HG03439 (cell line): ENCODE results near the gene PSMD5.
A peak's percentile ranks its signal among the peaks of the same experiment; 100 is the strongest.

Experiments used
- ATAC-seq: cut with Tn5 transposase; IDR thresholded peaks from one replicate; pipeline ENCODE4 v1.9.1; 2021; ENCODE audit warnings: mild to moderate bottlenecking, moderate library complexity; ENCODE audit not compliant: unreplicated experiment

Gene PSMD5

GRCh38 chr9:120875195-120875565 lies 32.5 kb upstream of the PSMD5 start:
- no peak for ATAC-seq

- no peak for ATAC-seq
These were observed 31.8 kb upstream of the PSMD5 start for GRCh38 chr9:120874226-120875194.

- ATAC-seq = no peak
These were observed 30.8 kb upstream of the PSMD5 start for GRCh38 chr9:120873512-120873911.

GRCh38 chr9:120872791-120873502 lies 30.2 kb upstream of the PSMD5 start:
- no peak for ATAC-seq

GRCh38 chr9:120870206-120870605 lies 27.5 kb upstream of the PSMD5 start:
- ATAC-seq = no peak

GRCh38 chr9:120869726-120870125 lies 27.0 kb upstream of the PSMD5 start:
- ATAC-seq = no peak

- ATAC-seq = no peak
These were observed 26.6 kb upstream of the PSMD5 start for GRCh38 chr9:120869360-120869687.

GRCh38 chr9:120868676-120869359 lies 26.1 kb upstream of the PSMD5 start:
- peak; percentile 80 for ATAC-seq

GRCh38 chr9:120868339-120868675 lies 25.6 kb upstream of the PSMD5 start:
- ATAC-seq = no peak

- ATAC-seq = no peak
These were observed 25.1 kb upstream of the PSMD5 start for GRCh38 chr9:120867676-120868338.

GRCh38 chr9:120866651-120867050 lies 23.9 kb upstream of the PSMD5 start:
- ATAC-seq = no peak

GRCh38 chr9:120865809-120866208 lies 23.1 kb upstream of the PSMD5 start:
- ATAC-seq = no peak

GRCh38 chr9:120865176-120865575 lies 22.5 kb upstream of the PSMD5 start:
- ATAC-seq = no peak

- ATAC-seq = no peak
These were observed 22.0 kb upstream of the PSMD5 start for GRCh38 chr9:120864719-120865118.

- ATAC-seq = no peak
These were observed 21.1 kb upstream of the PSMD5 start for GRCh38 chr9:120863833-120864232.

GRCh38 chr9:120862452-120862851 lies 19.7 kb upstream of the PSMD5 start:
- no peak for ATAC-seq

GRCh38 chr9:120861935-120862334 lies 19.2 kb upstream of the PSMD5 start:
- no peak for ATAC-seq

GRCh38 chr9:120860083-120860482 lies 17.4 kb upstream of the PSMD5 start:
- ATAC-seq = no peak

- ATAC-seq = no peak
These were observed 16.6 kb upstream of the PSMD5 start for GRCh38 chr9:120859361-120859760.

- no peak for ATAC-seq
These were observed 15.2 kb upstream of the PSMD5 start for GRCh38 chr9:120857902-120858301.

GRCh38 chr9:120857481-120857880 lies 14.8 kb upstream of the PSMD5 start:
- no peak for ATAC-seq
